ENCODE data around the gene CFLAR.

DNA sequence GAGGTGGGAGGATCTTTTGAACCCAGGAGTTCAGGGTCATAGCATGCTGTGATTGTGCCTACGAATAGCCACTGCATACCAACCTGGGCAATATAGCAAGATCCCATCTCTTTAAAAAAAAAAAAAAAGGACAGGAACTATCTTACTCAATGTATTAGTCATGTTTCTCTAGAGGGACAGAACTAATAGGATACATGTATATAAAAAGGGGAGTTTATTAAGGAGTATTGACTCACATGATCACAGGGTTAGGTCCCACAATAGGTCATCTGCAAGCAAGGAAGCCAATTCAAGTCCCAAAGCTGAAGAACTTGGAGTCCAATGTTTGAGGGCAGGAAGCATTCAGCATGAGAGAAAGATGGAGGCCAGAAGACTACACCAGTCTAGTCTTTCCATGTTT, 48.2 kb downstream of the CFLAR start:
- TF ChIP-seq, protein P1, sequence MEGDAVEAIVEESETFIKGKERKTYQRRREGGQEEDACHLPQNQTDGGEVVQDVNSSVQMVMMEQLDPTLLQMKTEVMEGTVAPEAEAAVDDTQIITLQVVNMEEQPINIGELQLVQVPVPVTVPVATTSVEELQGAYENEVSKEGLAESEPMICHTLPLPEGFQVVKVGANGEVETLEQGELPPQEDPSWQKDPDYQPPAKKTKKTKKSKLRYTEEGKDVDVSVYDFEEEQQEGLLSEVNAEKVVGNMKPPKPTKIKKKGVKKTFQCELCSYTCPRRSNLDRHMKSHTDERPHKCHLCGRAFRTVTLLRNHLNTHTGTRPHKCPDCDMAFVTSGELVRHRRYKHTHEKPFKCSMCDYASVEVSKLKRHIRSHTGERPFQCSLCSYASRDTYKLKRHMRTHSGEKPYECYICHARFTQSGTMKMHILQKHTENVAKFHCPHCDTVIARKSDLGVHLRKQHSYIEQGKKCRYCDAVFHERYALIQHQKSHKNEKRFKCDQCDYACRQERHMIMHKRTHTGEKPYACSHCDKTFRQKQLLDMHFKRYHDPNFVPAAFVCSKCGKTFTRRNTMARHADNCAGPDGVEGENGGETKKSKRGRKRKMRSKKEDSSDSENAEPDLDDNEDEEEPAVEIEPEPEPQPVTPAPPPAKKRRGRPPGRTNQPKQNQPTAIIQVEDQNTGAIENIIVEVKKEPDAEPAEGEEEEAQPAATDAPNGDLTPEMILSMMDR (IDR thresholded peaks at IDR 0.05; ENCODE audit: insufficient read depth, low read length, poor library complexity, severe bottlenecking), result no peak
- TF ChIP-seq EZH2phosphoT487 (conservative IDR thresholded peaks at IDR 0.05; ENCODE audit: low read length), result no peak
